Measurements from ENCODE around the gene TRAPPC8. TPM values are rescaled to one million over a fixed set of nuclear protein-coding genes. Genes with fewer than 3 reads are reported as not detected.

Gene TRAPPC8
- total RNA-seq, 1 experiment from 2014 or later = 37.9 TPM

- POLR2A ChIA-PET (ENCODE audit: low non-redundant PET) = no interaction called here
- DNase-seq (ENCODE audit: low spot score) = no peak
- intact Hi-C loops (cut with micrococcal nuclease; ENCODE audit: unreplicated experiment) = no loop called here
- no TSS peak for BruUV-seq (replicated peaks)
- H3K27ac ChIP-seq (ENCODE audit: low read depth, low read length, poor library complexity, severe bottlenecking) = no peak overlapping the region
- H3K36me3 ChIP-seq (ENCODE audit: insufficient read depth, low read length, poor library complexity, severe bottlenecking) = peaks cover 3% of the 10 kb centered on the region
- no peaks in the 10 kb centered on the region for H3K4me1 ChIP-seq (ENCODE audit: insufficient read depth, low read length, poor library complexity, severe bottlenecking)
- no peak for TF ChIP-seq EZH2 (IDR thresholded peaks at IDR 0.05; ENCODE audit: borderline replicate concordance, low read depth, low read length, poor library complexity, severe bottlenecking)
- no peaks in the 10 kb centered on the region for H3K9me3 ChIP-seq (ENCODE audit: low read depth, low read length, poor library complexity, severe bottlenecking)
- H3K4me3 ChIP-seq (ENCODE audit: low read depth, low read length, poor library complexity, severe bottlenecking) = no peak overlapping the region
- CTCF ChIA-PET = no interaction called here
- no peaks in the 10 kb centered on the region for H3K27me3 ChIP-seq (replicated peaks; ENCODE audit: insufficient read depth, low read depth, low read length, poor library complexity)
Observed at GRCh38 chr18:31892936-31893335, 50.0 kb downstream of the TRAPPC8 start.

GRCh38 chr18:31891566-31891965, 51.4 kb downstream of the TRAPPC8 start:
- ChIA-PET CTCF (no interaction called here), POLR2A (ENCODE audit: low non-redundant PET) (no interaction called here)
- H3K9me3 ChIP-seq (ENCODE audit: low read depth, low read length, poor library complexity, severe bottlenecking) = no peaks in the 10 kb centered on the region
- H3K27ac ChIP-seq (ENCODE audit: low read depth, low read length, poor library complexity, severe bottlenecking) = no peak overlapping the region
- no peak for DNase-seq (ENCODE audit: low spot score)
- TF ChIP-seq CTCF (conservative IDR thresholded peaks at IDR 0.05; ENCODE audit: low read depth, low read length) (no peak), EZH2 (IDR thresholded peaks at IDR 0.05; ENCODE audit: borderline replicate concordance, low read depth, low read length, poor library complexity, severe bottlenecking) (no peak)
- no peaks in the 10 kb centered on the region for H3K4me1 ChIP-seq (ENCODE audit: insufficient read depth, low read length, poor library complexity, severe bottlenecking)
- H3K4me3 ChIP-seq (ENCODE audit: low read depth, low read length, poor library complexity, severe bottlenecking) = no peak overlapping the region
- no TSS peak for BruUV-seq (replicated peaks)
- intact Hi-C loops (cut with micrococcal nuclease; ENCODE audit: unreplicated experiment) = no loop called here
- H3K36me3 ChIP-seq (ENCODE audit: insufficient read depth, low read length, poor library complexity, severe bottlenecking) = peaks cover 3% of the 10 kb centered on the region
- no peaks in the 10 kb centered on the region for H3K27me3 ChIP-seq (replicated peaks; ENCODE audit: insufficient read depth, low read depth, low read length, poor library complexity)

- Histone ChIP-seq H3K4me3 (ENCODE audit: low read depth, low read length, poor library complexity, severe bottlenecking) (no peak overlapping the region), H3K36me3 (ENCODE audit: insufficient read depth, low read length, poor library complexity, severe bottlenecking) (peaks cover 15% of the 10 kb centered on the region), H3K9me3 (ENCODE audit: low read depth, low read length, poor library complexity, severe bottlenecking) (peaks cover 10% of the 10 kb centered on the region), H3K4me1 (ENCODE audit: insufficient read depth, low read length, poor library complexity, severe bottlenecking) (no peaks in the 10 kb centered on the region), H3K27ac (ENCODE audit: low read depth, low read length, poor library complexity, severe bottlenecking) (no peak overlapping the region), H3K27me3 (replicated peaks; ENCODE audit: insufficient read depth, low read depth, low read length, poor library complexity) (no peaks in the 10 kb centered on the region)
- TF ChIP-seq EZH2 (IDR thresholded peaks at IDR 0.05; ENCODE audit: borderline replicate concordance, low read depth, low read length, poor library complexity, severe bottlenecking) = no peak
- TF ChIP-seq CTCF (conservative IDR thresholded peaks at IDR 0.05; ENCODE audit: low read depth, low read length) = no peak
- DNase-seq (ENCODE audit: low spot score) = no peak
- BruUV-seq (replicated peaks) = no TSS peak
- POLR2A ChIA-PET (ENCODE audit: low non-redundant PET) = no interaction called here
- CTCF ChIA-PET = no interaction called here
- intact Hi-C loops (cut with micrococcal nuclease; ENCODE audit: unreplicated experiment) = no loop called here
Observed at GRCh38 chr18:31884020-31884419, 58.9 kb downstream of the TRAPPC8 start.

GRCh38 chr18:31880186-31880898, 62.6 kb downstream of the TRAPPC8 start:
- POLR2A ChIA-PET (ENCODE audit: low non-redundant PET) = no interaction called here
- Histone ChIP-seq H3K27me3 (replicated peaks; ENCODE audit: insufficient read depth, low read depth, low read length, poor library complexity) (no peaks in the 10 kb centered on the region), H3K4me3 (ENCODE audit: low read depth, low read length, poor library complexity, severe bottlenecking) (no peak overlapping the region), H3K4me1 (ENCODE audit: insufficient read depth, low read length, poor library complexity, severe bottlenecking) (no peaks in the 10 kb centered on the region), H3K9me3 (ENCODE audit: low read depth, low read length, poor library complexity, severe bottlenecking) (peaks cover 10% of the 10 kb centered on the region), H3K36me3 (ENCODE audit: insufficient read depth, low read length, poor library complexity, severe bottlenecking) (peaks cover 16% of the 10 kb centered on the region), H3K27ac (ENCODE audit: low read depth, low read length, poor library complexity, severe bottlenecking) (no peak overlapping the region)
- BruUV-seq (replicated peaks) = no TSS peak
- no peak for TF ChIP-seq CTCF (conservative IDR thresholded peaks at IDR 0.05; ENCODE audit: low read depth, low read length)
- TF ChIP-seq EZH2 (IDR thresholded peaks at IDR 0.05; ENCODE audit: borderline replicate concordance, low read depth, low read length, poor library complexity, severe bottlenecking) = no peak
- CTCF ChIA-PET = no interaction called here
- intact Hi-C loops (cut with micrococcal nuclease; ENCODE audit: unreplicated experiment) = no loop called here
- DNase-seq (ENCODE audit: low spot score) = no peak
